ENCODE results near the gene IMPA2.

DNA sequence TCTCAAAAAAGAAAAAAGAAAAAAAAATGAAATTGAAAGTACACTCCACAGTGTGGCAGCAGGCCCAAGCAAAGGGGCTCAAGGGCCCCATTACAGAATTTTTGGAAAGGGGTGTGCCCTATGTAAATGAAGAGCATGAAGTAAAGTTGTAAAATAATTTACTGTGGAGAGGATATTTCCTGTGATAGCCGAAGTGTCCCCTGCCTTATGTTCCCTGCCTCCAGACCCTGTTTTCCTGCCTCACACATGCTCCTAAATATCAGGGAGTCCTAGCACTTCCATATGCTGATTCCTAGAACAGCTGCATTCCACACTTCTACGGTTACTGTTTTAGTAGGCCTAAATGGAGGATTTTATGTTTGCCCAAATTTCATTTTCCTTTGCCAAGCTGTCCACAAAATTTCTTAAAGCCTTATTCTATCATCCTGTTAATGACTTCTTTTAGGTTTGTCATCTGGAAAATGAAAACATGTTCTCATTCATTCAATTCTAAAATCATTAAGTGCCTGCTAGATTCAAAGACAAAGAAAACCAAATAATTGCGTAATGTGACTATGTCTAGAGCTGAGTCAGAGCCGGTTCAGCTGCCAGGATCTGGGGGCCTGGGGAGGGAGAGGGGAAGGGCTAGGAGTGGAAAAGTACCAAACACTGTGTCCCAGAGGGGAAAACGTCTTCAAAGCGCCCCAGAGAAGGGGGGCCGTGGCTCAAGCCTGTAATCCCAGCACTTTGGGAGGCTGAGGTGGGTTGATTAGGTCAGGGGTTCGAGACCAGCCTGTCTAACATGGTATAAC, 25.9 kb upstream of the IMPA2 start:
- TF ChIP-seq, protein P1, sequence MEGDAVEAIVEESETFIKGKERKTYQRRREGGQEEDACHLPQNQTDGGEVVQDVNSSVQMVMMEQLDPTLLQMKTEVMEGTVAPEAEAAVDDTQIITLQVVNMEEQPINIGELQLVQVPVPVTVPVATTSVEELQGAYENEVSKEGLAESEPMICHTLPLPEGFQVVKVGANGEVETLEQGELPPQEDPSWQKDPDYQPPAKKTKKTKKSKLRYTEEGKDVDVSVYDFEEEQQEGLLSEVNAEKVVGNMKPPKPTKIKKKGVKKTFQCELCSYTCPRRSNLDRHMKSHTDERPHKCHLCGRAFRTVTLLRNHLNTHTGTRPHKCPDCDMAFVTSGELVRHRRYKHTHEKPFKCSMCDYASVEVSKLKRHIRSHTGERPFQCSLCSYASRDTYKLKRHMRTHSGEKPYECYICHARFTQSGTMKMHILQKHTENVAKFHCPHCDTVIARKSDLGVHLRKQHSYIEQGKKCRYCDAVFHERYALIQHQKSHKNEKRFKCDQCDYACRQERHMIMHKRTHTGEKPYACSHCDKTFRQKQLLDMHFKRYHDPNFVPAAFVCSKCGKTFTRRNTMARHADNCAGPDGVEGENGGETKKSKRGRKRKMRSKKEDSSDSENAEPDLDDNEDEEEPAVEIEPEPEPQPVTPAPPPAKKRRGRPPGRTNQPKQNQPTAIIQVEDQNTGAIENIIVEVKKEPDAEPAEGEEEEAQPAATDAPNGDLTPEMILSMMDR (conservative IDR thresholded peaks at IDR 0.05 in 1 of 2, IDR thresholded peaks at IDR 0.05 in 1 of 2; ENCODE audit: extremely low read depth in 1 of 2, insufficient read depth in 1 of 2, low read depth in 1 of 2, low read length in 2 of 2) = no peak
- TF ChIP-seq EZH2 (IDR thresholded peaks at IDR 0.05; ENCODE audit: borderline replicate concordance, low read length) = no peak
